Right cardiac atrium (tissue), 5 donors: ENCODE data around the gene OR14I1. TPM values are rescaled to one million over a fixed set of nuclear protein-coding genes. Genes with fewer than 3 reads are reported as not detected.

Source experiments
- ATAC-seq, 2 donors: fragments of 200-7000 bp; cut with Tn5 transposase; one replicate each; pipeline versions ENCODE4 v1.8.0 to v1.9.1; 2020; ENCODE audit warnings: moderate library complexity in 2 of 2, mild to moderate bottlenecking in 1 of 2
- DNase-seq, 3 donors: peaks; one replicate each; pipeline ENCODE4 v3.0.0-alpha.2; 2020
- H3K27ac ChIP-seq: one replicate; pipeline ENCODE4 v1.5.1; 2013; ENCODE audit warnings: mild to moderate bottlenecking, low read length, control low read depth, moderate library complexity
- H3K27me3 ChIP-seq: one replicate; pipeline ENCODE4 v1.6.1; 2013; ENCODE audit not compliant: control insufficient read depth, insufficient read depth
- H3K4me1 ChIP-seq: one replicate; pipeline ENCODE4 v1.6.1; 2013; ENCODE audit warnings: low read length; ENCODE audit not compliant: control insufficient read depth, insufficient read depth
- H3K4me3 ChIP-seq: one replicate; pipeline ENCODE4 v1.5.1; 2013; ENCODE audit warnings: low read length, control low read depth
- H3K9me3 ChIP-seq: one replicate; pipeline ENCODE4 v1.6.1; 2013; ENCODE audit warnings: low read length; ENCODE audit not compliant: control insufficient read depth
- WGBS: extraction: QIAGEN DNeasy Blood & Tissue Kit; methylation state at CpG from one replicate; pipeline ENCODE4 v1.1.7; 2013; 5-methylcytosine and 5-hydroxymethylcytosine counted together
- intact Hi-C, 4 donors: fragments of 100-400 bp; cut with DNase I; formaldehyde crosslinking; loops; one replicate each; pipeline versions ENCODE4 v1.11.0 to v1.14.0; 2022 to 2023
- long read RNA-seq, 4 donors: library from polyadenylated mRNA; unstranded; transcript quantifications; one replicate each; pipeline ENCODE4 v2.0.0, GENCODE V29; 2020 to 2021
- polyA plus RNA-seq: library from polyadenylated mRNA; stranded (reverse); fragments of 200-250 nt; gene quantifications from one replicate; pipeline ENCODE4 v1.2.3, GENCODE V29; 2013
- total RNA-seq, 4 donors: library from RNA; stranded (reverse); fragmentation: NEBNext Ultra II Directional; extraction: Animal tissue kit (Norgen Biotek cat#: 25700); gene quantifications; one replicate each; pipeline ENCODE4 v1.2.1, GENCODE V29; 2021
- donor health status: healthy with polysubstance abuse.
- donor health status: DM: no; HTN: yes; CAD: no.
- donor health status: DM: no; HTN: no; CAD: no.
- donor health status: DM: no; HTN: yes; CAD: no; lungs with severe emphysema.
- donor health status: DM: yes; HTN: yes; CAD: no.

Gene OR14I1
- total RNA-seq (not detected), polyA plus RNA-seq (not detected)
- long read RNA-seq, donor 1 = 0 reads
- long read RNA-seq, donor 2 = 0 reads
- long read RNA-seq, donor 3 = 0 reads
- long read RNA-seq, donor 4 = 0 reads

DNA sequence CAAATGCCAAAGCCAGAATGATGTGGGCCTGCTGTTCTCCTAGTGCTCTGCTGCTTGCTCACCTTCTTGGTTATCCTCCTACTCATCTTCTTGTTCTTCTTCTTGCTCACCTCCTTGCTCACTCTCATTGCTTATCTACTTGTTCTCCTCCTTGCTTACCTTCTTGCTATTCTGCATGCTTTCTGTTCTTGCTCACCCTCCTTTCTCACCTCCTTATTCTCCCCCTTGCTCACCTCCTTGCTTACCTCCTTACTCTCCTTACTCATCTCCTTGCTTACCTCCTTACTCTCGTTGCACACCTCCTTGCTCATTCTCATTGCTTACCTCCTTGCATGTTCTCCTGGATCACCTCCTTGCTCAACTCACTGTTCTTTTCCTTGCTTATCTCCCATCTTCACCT is at the start of gene OR14I1:
Gene OR14I1, minus strand, starts transcription at position 53 of the 400 bp plus-strand sequence.
- intact Hi-C loops = no loop called here
- DNase-seq (no peak), ATAC-seq (no peak)
- H3K9me3 ChIP-seq = no peaks in the 10 kb centered on the region
- no peak within 1 kb of the TSS for H3K27ac ChIP-seq
- H3K4me1 ChIP-seq = no peaks in the 10 kb centered on the region
- H3K27me3 ChIP-seq = no peaks in the 10 kb centered on the region
- WGBS = 59% methylated on average over 1 of the region's 1 CpG
- no peak within 1 kb of the TSS for H3K4me3 ChIP-seq

GRCh38 chr1:248751635-248752034 is 49.1 kb upstream of the OR14I1 start:
- ATAC-seq (no peak), DNase-seq (no peak)
- intact Hi-C loops = no loop called here
- 83% methylated on average over 4 of the region's 4 CpGs for WGBS
- no peaks in the 10 kb centered on the region for H3K4me1 ChIP-seq
- no peaks in the 10 kb centered on the region for H3K27me3 ChIP-seq
- H3K9me3 ChIP-seq = no peaks in the 10 kb centered on the region
- H3K4me3 ChIP-seq = no peak overlapping the region
- no peak overlapping the region for H3K27ac ChIP-seq

DNA sequence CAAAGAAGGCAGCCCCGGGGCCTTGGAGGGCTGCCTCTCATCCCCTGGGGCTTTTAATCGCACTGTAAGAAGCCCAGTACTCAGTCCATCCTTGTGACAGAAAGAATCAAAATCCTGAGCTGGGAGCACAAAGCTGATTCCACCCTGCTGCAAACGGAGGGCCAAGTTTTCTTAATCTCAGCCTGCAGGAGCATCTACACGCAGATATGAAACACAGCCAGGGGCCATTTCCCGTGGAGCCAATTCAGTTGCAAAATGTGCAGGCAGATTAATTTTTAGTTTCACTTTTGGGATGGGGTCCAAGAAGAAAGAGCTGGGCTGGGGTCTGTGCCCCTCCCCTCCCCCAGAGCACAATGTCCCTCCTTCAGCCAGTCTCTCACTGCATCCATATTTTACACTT is 48.6 kb upstream of the OR14I1 start:
- H3K9me3 ChIP-seq = no peaks in the 10 kb centered on the region
- no peak overlapping the region for H3K27ac ChIP-seq
- H3K4me1 ChIP-seq = no peaks in the 10 kb centered on the region
- ATAC-seq (no peak), DNase-seq (no peak)
- WGBS = 54% methylated on average over 5 of the region's 5 CpGs
- intact Hi-C loops = no loop called here
- H3K27me3 ChIP-seq = no peaks in the 10 kb centered on the region
- H3K4me3 ChIP-seq = no peak overlapping the region

GRCh38 chr1:248750496-248750895 is 47.9 kb upstream of the OR14I1 start:
- Histone ChIP-seq H3K4me3 (no peak overlapping the region), H3K27me3 (no peaks in the 10 kb centered on the region), H3K4me1 (no peaks in the 10 kb centered on the region), H3K9me3 (no peaks in the 10 kb centered on the region), H3K27ac (no peak overlapping the region)
- ATAC-seq (no peak), DNase-seq (no peak)
- 67% methylated on average over 2 of the region's 2 CpGs for WGBS
- intact Hi-C loops = no loop called here

GRCh38 chr1:248748211-248748610 is 45.6 kb upstream of the OR14I1 start:
- Histone ChIP-seq H3K9me3 (no peaks in the 10 kb centered on the region), H3K4me3 (no peak overlapping the region), H3K27me3 (no peaks in the 10 kb centered on the region), H3K4me1 (no peaks in the 10 kb centered on the region), H3K27ac (no peak overlapping the region)
- 93% methylated on average over 9 of the region's 10 CpGs for WGBS
- no peak for ATAC-seq
- no peak for DNase-seq
- intact Hi-C loops = no loop called here

DNA sequence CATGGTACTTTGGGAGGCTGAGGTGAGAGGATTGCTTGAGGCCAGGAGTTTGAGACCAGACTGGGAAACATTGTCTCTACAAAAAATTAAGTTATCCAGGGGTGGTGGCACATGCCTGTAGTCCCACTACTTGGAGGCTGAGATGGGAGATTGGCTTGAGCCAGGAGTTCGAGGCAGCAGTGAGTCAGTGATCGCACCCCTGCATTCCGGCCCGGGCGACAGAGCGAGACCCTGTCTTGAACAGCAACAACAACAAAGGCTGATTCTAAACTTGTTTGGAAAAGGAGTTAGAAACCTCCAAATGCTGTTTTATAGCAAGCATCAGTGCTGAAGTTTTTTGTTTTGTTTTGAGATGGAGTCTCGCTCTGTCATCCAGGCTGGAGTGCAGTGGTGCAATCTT is 38.3 kb upstream of the OR14I1 start:
- Histone ChIP-seq H3K9me3 (no peaks in the 10 kb centered on the region), H3K4me1 (no peaks in the 10 kb centered on the region), H3K27me3 (no peaks in the 10 kb centered on the region), H3K27ac (no peak overlapping the region), H3K4me3 (no peak overlapping the region)
- ATAC-seq (no peak), DNase-seq (no peak)
- WGBS = 87% methylated on average over 7 of the region's 7 CpGs
- intact Hi-C loops = no loop called here

- Histone ChIP-seq H3K27me3 (no peaks in the 10 kb centered on the region), H3K4me1 (no peaks in the 10 kb centered on the region), H3K27ac (no peak overlapping the region), H3K4me3 (no peak overlapping the region), H3K9me3 (no peaks in the 10 kb centered on the region)
- intact Hi-C loops = no loop called here
- no peak for DNase-seq
- ATAC-seq = no peak
- WGBS = 66% methylated on average over 16 of the region's 16 CpGs
These were observed 37.1 kb upstream of the OR14I1 start for GRCh38 chr1:248739572-248740205.

DNA sequence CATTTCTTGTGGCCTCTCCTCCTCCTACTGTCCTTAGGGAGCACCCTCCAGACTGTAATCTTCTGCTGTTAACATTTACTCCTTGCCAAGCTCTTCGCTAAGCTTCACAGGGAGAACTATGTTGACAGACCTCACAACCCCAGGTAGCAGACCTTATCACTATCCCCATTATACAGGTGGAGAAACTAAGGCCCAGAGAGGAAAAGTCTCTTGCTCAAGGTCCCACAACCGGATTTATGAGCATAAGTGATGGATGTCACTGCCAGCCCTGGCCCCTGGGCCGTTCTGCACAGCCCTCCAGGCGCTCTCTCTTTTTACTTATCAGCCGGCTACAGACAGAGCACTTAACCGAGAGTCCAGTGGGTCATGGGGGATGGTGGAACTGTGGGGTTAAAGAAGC is 34.9 kb upstream of the OR14I1 start:
- WGBS = 68% methylated on average over 6 of the region's 6 CpGs
- no peak for DNase-seq
- H3K9me3 ChIP-seq = no peaks in the 10 kb centered on the region
- H3K27me3 ChIP-seq = no peaks in the 10 kb centered on the region
- H3K27ac ChIP-seq = no peak overlapping the region
- intact Hi-C loops = no loop called here
- no peak for ATAC-seq
- H3K4me1 ChIP-seq = no peaks in the 10 kb centered on the region
- no peak overlapping the region for H3K4me3 ChIP-seq

- ATAC-seq = no peak
- Histone ChIP-seq H3K4me1 (no peaks in the 10 kb centered on the region), H3K9me3 (no peaks in the 10 kb centered on the region), H3K27me3 (no peaks in the 10 kb centered on the region), H3K4me3 (no peak overlapping the region), H3K27ac (no peak overlapping the region)
- DNase-seq = no peak
- WGBS = 54% methylated on average over 4 of the region's 4 CpGs
- intact Hi-C loops = no loop called here
These were observed 34.4 kb upstream of the OR14I1 start for GRCh38 chr1:248736977-248737376.

GRCh38 chr1:248733566-248733965 is 31.0 kb upstream of the OR14I1 start:
- no peaks in the 10 kb centered on the region for H3K9me3 ChIP-seq
- H3K27me3 ChIP-seq = no peaks in the 10 kb centered on the region
- no peaks in the 10 kb centered on the region for H3K4me1 ChIP-seq
- 82% methylated on average over 5 of the region's 5 CpGs for WGBS
- H3K27ac ChIP-seq = no peak overlapping the region
- intact Hi-C loops = no loop called here
- no peak overlapping the region for H3K4me3 ChIP-seq
- DNase-seq (no peak), ATAC-seq (no peak)

GRCh38 chr1:248730507-248731335 is 28.2 kb upstream of the OR14I1 start:
- H3K27ac ChIP-seq = no peak overlapping the region
- H3K27me3 ChIP-seq = no peaks in the 10 kb centered on the region
- H3K4me1 ChIP-seq = no peaks in the 10 kb centered on the region
- DNase-seq = no peak
- intact Hi-C loops = no loop called here
- 73% methylated on average over 13 of the region's 13 CpGs for WGBS
- H3K9me3 ChIP-seq = no peaks in the 10 kb centered on the region
- H3K4me3 ChIP-seq = no peak overlapping the region
- ATAC-seq = no peak
